ENCODE results near the gene MAN1C1. TPM values are rescaled to one million over a fixed set of nuclear protein-coding genes. Genes with fewer than 3 reads are reported as not detected.
"Not testable (repeated sequence)": the region's sequence is repeated elsewhere in the genome, so short reads cannot be mapped to it uniquely, and the experiment has no call there.

Gene MAN1C1
- total RNA-seq, 1 donor from 2014 or later, result 6.8 TPM

DNA sequence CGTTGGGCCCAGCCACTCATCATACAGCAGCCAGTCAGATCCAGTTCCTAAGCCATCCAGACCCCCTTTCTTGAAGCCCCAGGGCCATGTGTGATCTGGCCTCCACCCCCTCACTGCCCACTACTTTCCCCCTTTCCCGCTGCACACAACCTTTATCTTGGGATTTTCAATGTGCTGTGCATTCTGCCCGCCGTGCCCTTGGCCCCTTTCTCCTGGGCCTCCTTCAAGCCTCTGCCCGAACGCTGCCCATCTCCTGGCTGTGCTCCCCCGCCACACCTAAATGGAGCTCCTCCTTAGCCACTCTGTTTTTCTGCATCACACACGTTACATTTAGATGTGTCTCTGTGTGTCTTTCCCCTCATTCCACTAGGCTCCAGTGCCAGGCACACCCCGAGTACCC is 116.7 kb downstream of the MAN1C1 start:
- H3K27ac Mint-ChIP-seq, result no peak overlapping the region
- Histone ChIP-seq H3K27ac (no peak overlapping the region), H3K4me2 (no peak overlapping the region), H3K4me1 (peaks cover 1% of the 10 kb centered on the region), H3K79me2 (ENCODE audit: low read depth) (no peaks in the 10 kb centered on the region), H2AFZ (replicated peaks) (no peak overlapping the region), H3K36me3 (no peaks in the 10 kb centered on the region), H3K4me3 (no peak overlapping the region), H3F3A (ENCODE audit: low read depth) (peaks cover 3% of the 10 kb centered on the region), H3K9ac (no peak overlapping the region), H3K27me3 (no peaks in the 10 kb centered on the region), H4K20me1 (ENCODE audit: low read depth) (no peaks in the 10 kb centered on the region), H3K9me3 (ENCODE audit: low read depth) (no peaks in the 10 kb centered on the region)
- no peak overlapping the region for H3K4me3 Mint-ChIP-seq
- no peaks in the 10 kb centered on the region for H3K9me3 Mint-ChIP-seq
- no peak for TF ChIP-seq EZH2phosphoT487 (IDR thresholded peaks at IDR 0.05)
- TF ChIP-seq, protein P1, sequence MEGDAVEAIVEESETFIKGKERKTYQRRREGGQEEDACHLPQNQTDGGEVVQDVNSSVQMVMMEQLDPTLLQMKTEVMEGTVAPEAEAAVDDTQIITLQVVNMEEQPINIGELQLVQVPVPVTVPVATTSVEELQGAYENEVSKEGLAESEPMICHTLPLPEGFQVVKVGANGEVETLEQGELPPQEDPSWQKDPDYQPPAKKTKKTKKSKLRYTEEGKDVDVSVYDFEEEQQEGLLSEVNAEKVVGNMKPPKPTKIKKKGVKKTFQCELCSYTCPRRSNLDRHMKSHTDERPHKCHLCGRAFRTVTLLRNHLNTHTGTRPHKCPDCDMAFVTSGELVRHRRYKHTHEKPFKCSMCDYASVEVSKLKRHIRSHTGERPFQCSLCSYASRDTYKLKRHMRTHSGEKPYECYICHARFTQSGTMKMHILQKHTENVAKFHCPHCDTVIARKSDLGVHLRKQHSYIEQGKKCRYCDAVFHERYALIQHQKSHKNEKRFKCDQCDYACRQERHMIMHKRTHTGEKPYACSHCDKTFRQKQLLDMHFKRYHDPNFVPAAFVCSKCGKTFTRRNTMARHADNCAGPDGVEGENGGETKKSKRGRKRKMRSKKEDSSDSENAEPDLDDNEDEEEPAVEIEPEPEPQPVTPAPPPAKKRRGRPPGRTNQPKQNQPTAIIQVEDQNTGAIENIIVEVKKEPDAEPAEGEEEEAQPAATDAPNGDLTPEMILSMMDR (IDR thresholded peaks at IDR 0.05), result no peak
- TF ChIP-seq EZH2 (IDR thresholded peaks at IDR 0.05), result no peak
- H3K27me3 Mint-ChIP-seq (ENCODE audit: insufficient read depth, low read depth), result peaks cover 3% of the 10 kb centered on the region
- no peak for DNase-seq (ENCODE audit: low spot score)
- peaks cover 29% of the 10 kb centered on the region for H3K4me1 Mint-ChIP-seq
- H3K36me3 Mint-ChIP-seq, result no peaks in the 10 kb centered on the region

DNA sequence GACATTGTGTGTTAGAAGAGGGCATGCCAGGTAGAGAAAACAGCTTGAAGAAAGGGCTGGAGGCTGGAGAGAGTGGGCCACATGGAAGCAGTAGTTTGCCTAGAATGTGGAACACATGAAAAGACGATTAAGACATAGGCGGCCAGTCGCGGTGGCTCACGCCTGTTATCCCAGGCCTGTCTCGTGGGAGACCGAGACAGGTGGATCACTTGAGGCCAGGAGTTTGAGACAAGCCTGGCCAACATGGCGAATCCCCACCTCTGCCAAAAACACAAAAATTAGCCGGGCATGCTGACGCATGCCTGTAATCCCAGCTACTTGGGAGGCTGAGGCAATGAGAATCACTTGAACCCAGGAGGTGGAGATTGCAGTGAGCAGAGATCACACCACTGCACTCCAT is 118.4 kb downstream of the MAN1C1 start:
- not testable (repeated sequence) for H3K9me3 ChIP-seq (ENCODE audit: low read depth); H3K4me2 ChIP-seq; H3K27ac ChIP-seq; H3K9ac ChIP-seq; H3K36me3 ChIP-seq; H3K27me3 Mint-ChIP-seq (ENCODE audit: insufficient read depth, low read depth); H3K27me3 ChIP-seq; H3K27ac Mint-ChIP-seq; H4K20me1 ChIP-seq (ENCODE audit: low read depth); H3K4me1 ChIP-seq; H3K4me3 Mint-ChIP-seq; DNase-seq (ENCODE audit: low spot score); H3F3A ChIP-seq (ENCODE audit: low read depth); H3K4me3 ChIP-seq; H3K79me2 ChIP-seq (ENCODE audit: low read depth); H3K9me3 Mint-ChIP-seq; H2AFZ ChIP-seq (replicated peaks); H3K36me3 Mint-ChIP-seq
- peaks cover 23% of the 10 kb centered on the region for H3K4me1 Mint-ChIP-seq

DNA sequence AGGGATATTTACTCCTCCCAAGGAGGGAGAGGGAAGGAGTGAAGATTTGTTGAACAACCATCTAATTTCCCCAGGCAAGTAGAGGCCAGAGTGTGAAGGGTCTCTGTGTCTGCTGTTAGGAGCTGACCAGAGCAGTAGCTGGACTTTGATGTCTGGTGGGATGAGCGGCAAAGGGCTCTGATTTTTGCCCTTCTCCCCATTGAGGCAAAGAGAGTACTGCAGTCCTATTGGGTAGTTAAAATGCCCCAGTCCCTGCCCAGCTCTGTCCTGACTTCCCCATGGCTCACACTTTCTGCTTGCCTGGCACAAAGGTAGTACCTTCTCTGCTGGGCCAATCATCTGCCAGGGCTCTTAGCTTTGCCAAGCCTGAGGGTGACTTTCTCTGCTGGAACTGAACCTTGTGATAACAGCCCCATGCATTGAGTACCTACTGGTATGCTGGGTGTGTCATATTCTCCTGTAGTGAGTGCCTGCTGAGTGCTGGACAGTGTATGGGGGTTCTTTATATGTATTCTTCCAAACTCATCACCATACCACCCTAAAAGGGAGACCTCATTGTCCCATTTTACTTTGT is 119.5 kb downstream of the MAN1C1 start:
- no peaks in the 10 kb centered on the region for H3K9me3 ChIP-seq (ENCODE audit: low read depth)
- H3K79me2 ChIP-seq (ENCODE audit: low read depth), result no peaks in the 10 kb centered on the region
- H3K4me3 Mint-ChIP-seq, result no peak overlapping the region
- H3F3A ChIP-seq (ENCODE audit: low read depth), result no peaks in the 10 kb centered on the region
- no peak overlapping the region for H3K27ac ChIP-seq
- H3K4me2 ChIP-seq, result no peak overlapping the region
- H3K36me3 ChIP-seq, result no peaks in the 10 kb centered on the region
- H3K4me1 Mint-ChIP-seq, result peaks cover 13% of the 10 kb centered on the region
- H3K9me3 Mint-ChIP-seq, result peaks cover 2% of the 10 kb centered on the region
- H3K27me3 ChIP-seq, result no peaks in the 10 kb centered on the region
- no peaks in the 10 kb centered on the region for H3K4me1 ChIP-seq
- no peak overlapping the region for H3K9ac ChIP-seq
- no peaks in the 10 kb centered on the region for H4K20me1 ChIP-seq (ENCODE audit: low read depth)
- H3K36me3 Mint-ChIP-seq, result no peaks in the 10 kb centered on the region
- TF ChIP-seq EZH2phosphoT487 (IDR thresholded peaks at IDR 0.05) (no peak), EZH2 (IDR thresholded peaks at IDR 0.05) (no peak)
- TF ChIP-seq, protein P1 (IDR thresholded peaks at IDR 0.05), result no peak
- no peak overlapping the region for H3K27ac Mint-ChIP-seq
- DNase-seq (ENCODE audit: low spot score), result no peak
- no peak overlapping the region for H3K4me3 ChIP-seq
- H3K27me3 Mint-ChIP-seq (ENCODE audit: insufficient read depth, low read depth), result peaks cover 5% of the 10 kb centered on the region
- no peak overlapping the region for H2AFZ ChIP-seq (replicated peaks)

DNA sequence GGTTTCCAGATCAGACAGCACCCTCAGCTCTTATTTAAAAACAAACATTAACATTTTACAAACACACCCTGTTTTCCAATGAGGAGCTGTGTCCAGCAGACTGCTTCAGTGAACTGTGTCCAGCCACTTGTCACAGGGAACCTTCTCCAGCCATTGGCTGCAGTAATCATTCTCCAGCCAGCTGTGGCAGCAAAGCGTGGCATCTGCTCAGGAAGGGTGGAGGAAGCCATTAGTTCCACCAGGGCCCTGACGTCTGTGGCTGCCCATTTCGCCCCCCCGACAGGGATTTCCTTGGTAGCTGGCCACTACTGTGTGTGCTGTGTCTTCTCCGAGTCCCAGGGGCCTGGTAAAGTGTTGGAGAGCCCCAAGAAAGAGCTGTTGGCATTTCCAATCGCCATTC is 120.5 kb downstream of the MAN1C1 start:
- H3K79me2 ChIP-seq (ENCODE audit: low read depth), result no peaks in the 10 kb centered on the region
- Mint-ChIP-seq H3K4me3 (no peak overlapping the region), H3K27me3 (ENCODE audit: insufficient read depth, low read depth) (peaks cover 6% of the 10 kb centered on the region), H3K4me1 (peaks cover 11% of the 10 kb centered on the region), H3K36me3 (no peaks in the 10 kb centered on the region), H3K9me3 (peaks cover 2% of the 10 kb centered on the region), H3K27ac (peak overlapping the region; percentile 54)
- no peak for DNase-seq (ENCODE audit: low spot score)
- H3K27ac ChIP-seq, result no peak overlapping the region
- TF ChIP-seq, protein P1 (IDR thresholded peaks at IDR 0.05), result no peak
- no peak for TF ChIP-seq EZH2 (IDR thresholded peaks at IDR 0.05)
- TF ChIP-seq EZH2phosphoT487 (IDR thresholded peaks at IDR 0.05), result no peak
- H3K27me3 ChIP-seq, result no peaks in the 10 kb centered on the region
- no peaks in the 10 kb centered on the region for H3K36me3 ChIP-seq
- H3K4me1 ChIP-seq, result no peaks in the 10 kb centered on the region
- no peaks in the 10 kb centered on the region for H3F3A ChIP-seq (ENCODE audit: low read depth)
- H3K4me3 ChIP-seq, result no peak overlapping the region
- no peak overlapping the region for H3K9ac ChIP-seq
- H4K20me1 ChIP-seq (ENCODE audit: low read depth), result no peaks in the 10 kb centered on the region
- no peak overlapping the region for H3K4me2 ChIP-seq
- no peaks in the 10 kb centered on the region for H3K9me3 ChIP-seq (ENCODE audit: low read depth)
- no peak overlapping the region for H2AFZ ChIP-seq (replicated peaks)

All from neural progenitor cell (in vitro differentiated cells).